SK-N-SH treated with all-trans-retinoic acid at 6 μM for 48 hours (cell line): Measurements from ENCODE around the gene SLITRK3.

Experiments
- ARNTL ChIP-seq: fragments of 450-650 bp; formaldehyde crosslinking; IDR thresholded peaks from 2 replicates; pipeline ENCODE4 v1.5.0; 2020; ENCODE audit warnings: low read depth, mild to moderate bottlenecking, moderate library complexity, borderline replicate concordance
- BACH2 ChIP-seq: fragments of 250-450 bp; sonication (Bioruptor Pico); IDR thresholded peaks from 2 replicates; pipeline ENCODE4 v1.9.0; 2021; ENCODE audit warnings: mild to moderate bottlenecking, borderline replicate concordance
- CSDC2 ChIP-seq: fragments of 250-450 bp; sonication (Bioruptor Pico); IDR thresholded peaks from 2 replicates; pipeline ENCODE4 v1.5.0; 2020; ENCODE audit warnings: mild to moderate bottlenecking, moderate library complexity
- CSRNP3 ChIP-seq: fragments of 250-450 bp; sonication (Bioruptor Pico); IDR thresholded peaks from 2 replicates; pipeline ENCODE4 v1.5.1; 2021; ENCODE audit warnings: mild to moderate bottlenecking, moderate library complexity
- GLIS3 ChIP-seq: fragments of 250-450 bp; sonication (Bioruptor Pico); IDR thresholded peaks from 2 replicates; pipeline ENCODE4 v1.5.0; 2020; ENCODE audit warnings: mild to moderate bottlenecking, moderate library complexity
- PATZ1 ChIP-seq: fragments of 250-450 bp; sonication (Bioruptor Pico); IDR thresholded peaks from 2 replicates; pipeline ENCODE4 v1.8.0; 2020; ENCODE audit warnings: mild to moderate bottlenecking, moderate library complexity, borderline replicate concordance
- RARB ChIP-seq: fragments of 250-450 bp; sonication (Bioruptor Pico); IDR thresholded peaks from 2 replicates; pipeline ENCODE4 v1.8.0; 2021; ENCODE audit warnings: mild to moderate bottlenecking, moderate library complexity
- TCF4 ChIP-seq: fragments of 250-450 bp; sonication (Bioruptor Pico); IDR thresholded peaks from 2 replicates; pipeline ENCODE4 v1.8.0; 2021; ENCODE audit warnings: mild to moderate bottlenecking, moderate library complexity, borderline replicate concordance
- TOX ChIP-seq: fragments of 250-450 bp; sonication (Bioruptor Pico); IDR thresholded peaks from 2 replicates; pipeline ENCODE4 v1.8.0; 2021; ENCODE audit warnings: mild to moderate bottlenecking, moderate library complexity, borderline replicate concordance
- TSHZ2 ChIP-seq: fragments of 250-450 bp; sonication (Bioruptor Pico); IDR thresholded peaks from 2 replicates; pipeline ENCODE4 v1.5.0; 2020; ENCODE audit warnings: mild to moderate bottlenecking, moderate library complexity
- ZC3H10 ChIP-seq: fragments of 250-450 bp; sonication (Bioruptor Pico); IDR thresholded peaks from 2 replicates; pipeline ENCODE4 v1.5.1; 2021; ENCODE audit warnings: mild to moderate bottlenecking, moderate library complexity
- ZFP3 ChIP-seq: fragments of 250-450 bp; sonication (Bioruptor Pico); IDR thresholded peaks from 2 replicates; pipeline ENCODE4 v1.5.0; 2020; ENCODE audit warnings: mild to moderate bottlenecking, moderate library complexity
- ZFP30 ChIP-seq: fragments of 450-650 bp; formaldehyde crosslinking; IDR thresholded peaks from 2 replicates; pipeline ENCODE4 v1.5.0; 2022; ENCODE audit warnings: mild to moderate bottlenecking, moderate library complexity
- ZNF565 ChIP-seq: fragments of 450-650 bp; formaldehyde crosslinking; conservative IDR thresholded peaks from 2 replicates; pipeline ENCODE4 v1.5.0; 2020; ENCODE audit warnings: low read depth, mild to moderate bottlenecking, moderate library complexity

GRCh38 chr3:165217739-165218138 lies 21.6 kb upstream of the SLITRK3 start:
- no peak for TF ChIP-seq TOX (CRISPR knock-in tag)
- no peak for TF ChIP-seq BACH2 (CRISPR knock-in tag)
- no peak for TF ChIP-seq PATZ1 (CRISPR knock-in tag)
- TF ChIP-seq TSHZ2 (CRISPR knock-in tag), result no peak
- no peak for TF ChIP-seq ZFP3
- TF ChIP-seq ZFP30 (CRISPR knock-in tag), result no peak
- TF ChIP-seq RARB (CRISPR knock-in tag), result no peak
- TF ChIP-seq GLIS3 (CRISPR knock-in tag), result no peak
- no peak for TF ChIP-seq ARNTL (CRISPR knock-in tag)
- TF ChIP-seq CSRNP3, result no peak
- no peak for TF ChIP-seq ZC3H10
- TF ChIP-seq CSDC2 (CRISPR knock-in tag), result no peak
- no peak for TF ChIP-seq TCF4 (CRISPR knock-in tag)
- TF ChIP-seq ZNF565 (CRISPR knock-in tag), result no peak
